Astrocyte of the cerebellum (primary cell): ENCODE data around the gene IGF2BP3.

Experiments
- DNase-seq: peaks from one replicate; pipeline ENCODE4 v3.0.0-alpha.2; 2011; ENCODE audit warnings: low read depth
- H3K4me3 ChIP-seq: 2 replicates; pipeline ENCODE4 v1.5.1; 2011; ENCODE audit warnings: mild to moderate bottlenecking, low read depth, low read length, moderate library complexity
- CTCF ChIP-seq: IDR thresholded peaks from 2 replicates; pipeline ENCODE4 v1.5.1; 2012; ENCODE audit warnings: low read length, low read depth, moderate library complexity, mild to moderate bottlenecking; ENCODE audit errors: missing control alignments
- in situ Hi-C: cut with HindIII; loops from 2 replicates; pipeline ENCODE4 v1.10.0; 2017; ENCODE audit warnings: low sequenced_read_pairs

IGF2BP3 gene

GRCh38 chr7:23385140-23385539 lies 85.2 kb downstream of the IGF2BP3 start:
- no peak for DNase-seq
- TF ChIP-seq CTCF: no peak
- no peak overlapping the region for H3K4me3 ChIP-seq
- in situ Hi-C loops: no loop called here

- in situ Hi-C loops: no loop called here
- DNase-seq: no peak
These were observed 87.1 kb downstream of the IGF2BP3 start for GRCh38 chr7:23383225-23383624.

GRCh38 chr7:23380961-23381360 lies 89.3 kb downstream of the IGF2BP3 start:
- H3K4me3 ChIP-seq: no peak overlapping the region
- DNase-seq: no peak
- TF ChIP-seq CTCF: no peak
- in situ Hi-C loops: no loop called here

More at GRCh38 chr7:23383225-23383624, 87.1 kb downstream of the IGF2BP3 start:
- TF ChIP-seq CTCF: no peak
- no peak overlapping the region for H3K4me3 ChIP-seq

- no peak for DNase-seq
- in situ Hi-C loops: no loop called here
- TF ChIP-seq CTCF: no peak
- no peak overlapping the region for H3K4me3 ChIP-seq
These were observed 89.7 kb downstream of the IGF2BP3 start for GRCh38 chr7:23380556-23380955.

- DNase-seq: no peak
- in situ Hi-C loops: no loop called here
- H3K4me3 ChIP-seq: no peak overlapping the region
- no peak for TF ChIP-seq CTCF
These were observed 91.3 kb downstream of the IGF2BP3 start for GRCh38 chr7:23378996-23379395.

GRCh38 chr7:23377134-23377533 lies 93.2 kb downstream of the IGF2BP3 start:
- TF ChIP-seq CTCF: no peak
- no peak for DNase-seq
- in situ Hi-C loops: no loop called here
- no peak overlapping the region for H3K4me3 ChIP-seq
